HG02759 (cell line): Measurements from ENCODE around the gene PRPF4.

Experiments used
- ATAC-seq: cut with Tn5 transposase; IDR thresholded peaks from one replicate; pipeline ENCODE4 v1.9.1; 2021; ENCODE audit warnings: mild to moderate bottlenecking, moderate library complexity; ENCODE audit not compliant: unreplicated experiment

The PRPF4 gene

GRCh38 chr9:113310538-113310937 is 35.1 kb downstream of the PRPF4 start:
- ATAC-seq = no peak

GRCh38 chr9:113311961-113312360 is 36.5 kb downstream of the PRPF4 start:
- ATAC-seq = no peak

- no peak for ATAC-seq
These were observed 37.8 kb downstream of the PRPF4 start for GRCh38 chr9:113313261-113313660.

- no peak for ATAC-seq
These were observed 39.8 kb downstream of the PRPF4 start for GRCh38 chr9:113315231-113315630.

- no peak for ATAC-seq
These were observed 40.6 kb downstream of the PRPF4 start for GRCh38 chr9:113316030-113316429.

- ATAC-seq = no peak
These were observed 42.3 kb downstream of the PRPF4 start for GRCh38 chr9:113317777-113318176.

GRCh38 chr9:113319054-113319453 is 43.6 kb downstream of the PRPF4 start:
- ATAC-seq = no peak

- no peak for ATAC-seq
These were observed 44.6 kb downstream of the PRPF4 start for GRCh38 chr9:113320051-113320450.

- ATAC-seq = no peak
These were observed 47.2 kb downstream of the PRPF4 start for GRCh38 chr9:113322671-113323070.

GRCh38 chr9:113326230-113326629 is 50.8 kb downstream of the PRPF4 start:
- no peak for ATAC-seq

GRCh38 chr9:113328045-113328782 is 52.8 kb downstream of the PRPF4 start:
- ATAC-seq = no peak

GRCh38 chr9:113331780-113332179 is 56.3 kb downstream of the PRPF4 start:
- ATAC-seq = no peak

- ATAC-seq = no peak
These were observed 62.3 kb downstream of the PRPF4 start for GRCh38 chr9:113337714-113338113.

- peak; percentile 99 for ATAC-seq
These were observed 64.7 kb downstream of the PRPF4 start, which contains the start of gene WDR31 for GRCh38 chr9:113340011-113340699. TSS of gene WDR31 (minus strand) at chr9:113340275. CDS start at chr9:113332022, 8,253 bp downstream.

- ATAC-seq = no peak
These were observed 66.4 kb downstream of the PRPF4 start for GRCh38 chr9:113341712-113342410.
